Liver (tissue), 9 donors: Measurements from ENCODE around the gene FHOD1. TPM values are rescaled to one million over a fixed set of nuclear protein-coding genes. Genes with fewer than 3 reads are reported as not detected.

ENCODE experiments used
- DNase-seq: peaks from one replicate; pipeline ENCODE4 v3.0.0-alpha.2; 2017; ENCODE audit warnings: low spot score
- H3K27ac ChIP-seq, 2 donors: one replicate each; pipeline ENCODE4 v1.7.0; 2013; ENCODE audit warnings: inconsistent platforms in 2 of 2, low read length in 2 of 2, control low read depth in 1 of 2, low read depth in 1 of 2, mild to moderate bottlenecking in 1 of 2
- H3K27me3 ChIP-seq, 4 donors: one replicate each; pipeline versions ENCODE4 v1.6.1 to v1.7.0; 2013; ENCODE audit warnings: low read length in 3 of 4, inconsistent platforms in 1 of 4, mild to moderate bottlenecking in 1 of 4, moderate library complexity in 1 of 4; ENCODE audit not compliant: control insufficient read depth in 4 of 4, insufficient read depth in 4 of 4
- H3K36me3 ChIP-seq, 4 donors: one replicate each; pipeline versions ENCODE4 v1.6.1 to v1.7.0; 2013; ENCODE audit warnings: low read length in 3 of 4, mild to moderate bottlenecking in 3 of 4, low read depth in 1 of 4, moderate library complexity in 1 of 4; ENCODE audit not compliant: control insufficient read depth in 4 of 4, insufficient read depth in 3 of 4
- H3K4me1 ChIP-seq, 4 donors: one replicate each; pipeline versions ENCODE4 v1.6.1 to v1.7.0; 2013; ENCODE audit warnings: low read length in 3 of 4, mild to moderate bottlenecking in 3 of 4, moderate library complexity in 1 of 4; ENCODE audit not compliant: control insufficient read depth in 4 of 4, insufficient read depth in 4 of 4
- H3K4me3 ChIP-seq, 3 donors: one replicate each; pipeline versions ENCODE4 v1.6.1 to v1.7.0; 2013; ENCODE audit warnings: low read length in 3 of 3, control low read depth in 1 of 3, low read depth in 1 of 3, mild to moderate bottlenecking in 1 of 3
- H3K9ac ChIP-seq, 2 donors: one replicate each; pipeline ENCODE4 v1.7.0; 2013; ENCODE audit warnings: low read length in 2 of 2, mild to moderate bottlenecking in 2 of 2, moderate library complexity in 2 of 2, control low read depth in 1 of 2, low read depth in 1 of 2
- H3K9me3 ChIP-seq, 4 donors: one replicate each; pipeline versions ENCODE4 v1.6.1 to v1.7.0; 2013; ENCODE audit warnings: low read length in 3 of 4; ENCODE audit not compliant: control insufficient read depth in 4 of 4
- EGR1 ChIP-seq, 2 donors: IDR thresholded peaks; 2 replicates each; pipeline ENCODE4 v1.6.1; 2016 to 2018; ENCODE audit warnings: antibody characterized with exemption in 2 of 2, low read depth in 2 of 2
- FOXA1 ChIP-seq: IDR thresholded peaks from 2 replicates; pipeline ENCODE4 v1.6.1; 2016; ENCODE audit warnings: antibody characterized with exemption
- FOXA2 ChIP-seq: IDR thresholded peaks from 2 replicates; pipeline ENCODE4 v1.6.1; 2016; ENCODE audit warnings: antibody characterized with exemption
- GABPA ChIP-seq, 2 donors: IDR thresholded peaks in 1 of 2; conservative IDR thresholded peaks in 1 of 2; 2 replicates each; pipeline ENCODE4 v1.6.1; 2016; ENCODE audit warnings: antibody characterized with exemption in 2 of 2, mild to moderate bottlenecking in 1 of 2, moderate library complexity in 1 of 2
- HNF4A ChIP-seq, 2 donors: conservative IDR thresholded peaks; 2 replicates each; pipeline ENCODE4 v1.6.1; 2016; ENCODE audit warnings: antibody characterized with exemption in 2 of 2, mild to moderate bottlenecking in 2 of 2
- HNF4G ChIP-seq: IDR thresholded peaks from 2 replicates; pipeline ENCODE4 v1.6.1; 2016; ENCODE audit warnings: antibody characterized with exemption
- JUND ChIP-seq, 2 donors: IDR thresholded peaks; 2 replicates each; pipeline ENCODE4 v1.6.1; 2016; ENCODE audit warnings: antibody characterized with exemption in 2 of 2
- NR2F2 ChIP-seq: IDR thresholded peaks from 2 replicates; pipeline ENCODE4 v1.6.1; 2016; ENCODE audit warnings: antibody characterized with exemption
- RAD21 ChIP-seq, 2 donors: IDR thresholded peaks; 2 replicates each; pipeline ENCODE4 v1.6.1; 2016; ENCODE audit warnings: antibody characterized with exemption in 2 of 2, mild to moderate bottlenecking in 2 of 2
- RXRA ChIP-seq, 2 donors: IDR thresholded peaks; 2 replicates each; pipeline ENCODE4 v1.6.1; 2017 to 2018; ENCODE audit warnings: antibody characterized with exemption in 2 of 2, mild to moderate bottlenecking in 1 of 2
- SP1 ChIP-seq: IDR thresholded peaks from 2 replicates; pipeline ENCODE4 v1.6.1; 2018; ENCODE audit warnings: antibody characterized with exemption, mild to moderate bottlenecking
- TAF1 ChIP-seq: conservative IDR thresholded peaks from 2 replicates; pipeline ENCODE4 v1.6.1; 2016; ENCODE audit warnings: antibody characterized with exemption, mild to moderate bottlenecking
- YY1 ChIP-seq: IDR thresholded peaks from 2 replicates; pipeline ENCODE4 v1.6.1; 2016; ENCODE audit warnings: antibody characterized with exemption, mild to moderate bottlenecking
- WGBS: extraction: QIAGEN DNeasy Blood & Tissue Kit; methylation state at CpG from one replicate; pipeline ENCODE4 v1.1.7; 2013; 5-methylcytosine and 5-hydroxymethylcytosine counted together
- polyA plus RNA-seq, 2 donors: library from polyadenylated mRNA; stranded (reverse) in 1 of 2; unstranded in 1 of 2; fragments of 200-250 nt in 1 of 2; fragments of >200 nt in 1 of 2; fragmentation: Nextera tagmentation in 1 of 2; extraction: Ambion mirVana in 1 of 2; gene quantifications; one replicate each; pipeline versions ENCODE4 v1.2.1 to v1.2.3, GENCODE V29; 2013 to 2015
- total RNA-seq, 2 donors: library from RNA; depleted of rRNA; stranded (reverse); fragments of >200 nt; gene quantifications; one replicate each; pipeline ENCODE4 v1.2.3, GENCODE V29; 2014
- TF ChIP-seq, protein P1 (sequence below): IDR thresholded peaks from 2 replicates; pipeline ENCODE4 v1.6.1; 2016; ENCODE audit warnings: antibody characterized with exemption
- TF ChIP-seq, protein P2 (sequence below): fragments of 150-350 bp; IDR thresholded peaks from 2 replicates; pipeline ENCODE4 v1.5.1; 2017; ENCODE audit warnings: improper control_type of control experiment, low read depth, low read length; ENCODE audit not compliant: missing input control
- TF ChIP-seq, protein P3 (sequence below): IDR thresholded peaks from 2 replicates; pipeline ENCODE4 v1.6.1; 2016; ENCODE audit warnings: antibody characterized with exemption, mild to moderate bottlenecking
- TF ChIP-seq, protein P4 (sequence below): IDR thresholded peaks from 2 replicates; pipeline ENCODE4 v1.6.1; 2016; ENCODE audit warnings: antibody characterized with exemption
- donor health status: healthy.
- donor health status: healthy.
- donor health status: healthy.
- donor health status: healthy.
- donor health status: healthy.

The FHOD1 gene
- total and polyA plus RNA-seq, 4 donors: 2.2 to 6.4 (median 4.1) TPM

DNA sequence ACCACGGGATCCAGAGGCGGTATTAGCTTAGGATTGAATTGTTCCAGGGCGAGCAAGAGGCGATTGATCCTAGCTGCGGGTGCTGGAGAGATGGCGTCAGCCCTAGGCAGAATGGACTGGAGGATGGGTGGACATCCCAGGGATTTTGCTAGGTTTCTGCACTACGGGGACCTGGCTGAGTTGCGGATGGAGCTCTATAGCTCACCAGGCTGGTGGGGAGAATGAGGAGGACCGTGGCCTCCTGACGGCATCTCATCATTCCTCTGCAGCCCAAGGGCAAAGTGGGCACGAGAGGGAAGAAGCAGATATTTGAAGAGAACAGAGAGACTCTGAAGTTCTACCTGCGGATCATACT is 19.7 kb downstream of the FHOD1 start (continued):
- TF ChIP-seq, protein P1, sequence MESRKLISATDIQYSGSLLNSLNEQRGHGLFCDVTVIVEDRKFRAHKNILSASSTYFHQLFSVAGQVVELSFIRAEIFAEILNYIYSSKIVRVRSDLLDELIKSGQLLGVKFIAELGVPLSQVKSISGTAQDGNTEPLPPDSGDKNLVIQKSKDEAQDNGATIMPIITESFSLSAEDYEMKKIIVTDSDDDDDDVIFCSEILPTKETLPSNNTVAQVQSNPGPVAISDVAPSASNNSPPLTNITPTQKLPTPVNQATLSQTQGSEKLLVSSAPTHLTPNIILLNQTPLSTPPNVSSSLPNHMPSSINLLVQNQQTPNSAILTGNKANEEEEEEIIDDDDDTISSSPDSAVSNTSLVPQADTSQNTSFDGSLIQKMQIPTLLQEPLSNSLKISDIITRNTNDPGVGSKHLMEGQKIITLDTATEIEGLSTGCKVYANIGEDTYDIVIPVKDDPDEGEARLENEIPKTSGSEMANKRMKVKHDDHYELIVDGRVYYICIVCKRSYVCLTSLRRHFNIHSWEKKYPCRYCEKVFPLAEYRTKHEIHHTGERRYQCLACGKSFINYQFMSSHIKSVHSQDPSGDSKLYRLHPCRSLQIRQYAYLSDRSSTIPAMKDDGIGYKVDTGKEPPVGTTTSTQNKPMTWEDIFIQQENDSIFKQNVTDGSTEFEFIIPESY: no peak

DNA sequence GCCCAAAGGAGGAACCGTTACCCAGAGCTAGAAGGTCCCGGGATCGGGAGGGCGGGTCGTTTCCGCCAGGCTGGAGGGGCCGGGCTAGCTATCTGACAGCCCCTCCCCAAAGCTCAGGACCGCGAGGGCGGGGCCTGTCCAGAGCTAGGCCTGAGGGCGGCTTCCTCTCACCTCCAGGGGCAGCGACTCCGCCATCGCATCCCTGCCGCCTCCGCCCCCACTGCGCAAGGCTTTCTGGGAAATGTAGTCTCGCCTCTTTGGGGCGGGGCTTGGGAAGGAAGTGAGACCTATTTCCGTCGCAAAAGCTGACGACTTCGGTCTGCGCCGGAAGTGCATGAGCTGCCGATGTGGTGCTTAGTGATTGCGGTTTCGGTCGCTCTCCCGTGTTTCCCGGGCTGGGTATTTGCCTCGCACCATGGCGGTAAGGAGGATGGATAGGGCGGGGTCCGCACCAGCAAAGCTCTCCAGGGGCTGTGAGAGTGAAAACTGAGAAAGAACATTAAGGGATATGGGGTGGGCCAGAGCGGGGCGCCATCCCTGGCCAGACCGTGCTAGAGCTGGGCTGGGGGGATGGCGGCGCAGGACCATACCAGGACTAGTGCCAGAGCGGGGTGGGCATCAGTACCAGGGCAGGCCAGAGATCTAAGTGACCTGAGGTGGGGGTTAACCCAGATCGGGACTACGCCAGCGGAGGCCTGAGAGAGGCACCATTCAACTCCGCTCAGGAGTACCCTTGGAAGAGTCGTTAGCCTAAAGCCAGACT is 20.3 kb downstream of the FHOD1 start, which contains the start of gene TMEM208:
TMEM208 (plus strand) TSS at position 327 of the 763 bp plus-strand sequence; CDS start at position 416, 89 bp downstream.
- TF ChIP-seq FOXA2 (no peak), YY1 (peak; percentile 95), JUND (IDR thresholded peaks at IDR 0.05) (peak in 1 of 2 donors; percentile 23), RAD21 (IDR thresholded peaks at IDR 0.05) (no peak), EGR1 (IDR thresholded peaks at IDR 0.05; ENCODE audit: low read depth in 2 of 2) (peak; percentile 93 to 97), SP1 (peak; percentile 92), GABPA (IDR thresholded peaks at IDR 0.05 in 1 of 2, conservative IDR thresholded peaks at IDR 0.05 in 1 of 2) (peak; percentile 100), NR2F2 (peak; percentile 55), RXRA (IDR thresholded peaks at IDR 0.05) (peak; percentile 30 to 48), HNF4G (no peak), HNF4A (conservative IDR thresholded peaks at IDR 0.05) (peak in 1 of 2 donors; percentile 32), FOXA1 (peak; percentile 85), TAF1 (no peak)
- TF ChIP-seq, protein P2, sequence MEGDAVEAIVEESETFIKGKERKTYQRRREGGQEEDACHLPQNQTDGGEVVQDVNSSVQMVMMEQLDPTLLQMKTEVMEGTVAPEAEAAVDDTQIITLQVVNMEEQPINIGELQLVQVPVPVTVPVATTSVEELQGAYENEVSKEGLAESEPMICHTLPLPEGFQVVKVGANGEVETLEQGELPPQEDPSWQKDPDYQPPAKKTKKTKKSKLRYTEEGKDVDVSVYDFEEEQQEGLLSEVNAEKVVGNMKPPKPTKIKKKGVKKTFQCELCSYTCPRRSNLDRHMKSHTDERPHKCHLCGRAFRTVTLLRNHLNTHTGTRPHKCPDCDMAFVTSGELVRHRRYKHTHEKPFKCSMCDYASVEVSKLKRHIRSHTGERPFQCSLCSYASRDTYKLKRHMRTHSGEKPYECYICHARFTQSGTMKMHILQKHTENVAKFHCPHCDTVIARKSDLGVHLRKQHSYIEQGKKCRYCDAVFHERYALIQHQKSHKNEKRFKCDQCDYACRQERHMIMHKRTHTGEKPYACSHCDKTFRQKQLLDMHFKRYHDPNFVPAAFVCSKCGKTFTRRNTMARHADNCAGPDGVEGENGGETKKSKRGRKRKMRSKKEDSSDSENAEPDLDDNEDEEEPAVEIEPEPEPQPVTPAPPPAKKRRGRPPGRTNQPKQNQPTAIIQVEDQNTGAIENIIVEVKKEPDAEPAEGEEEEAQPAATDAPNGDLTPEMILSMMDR: peak; percentile 13
- TF ChIP-seq, protein P3, sequence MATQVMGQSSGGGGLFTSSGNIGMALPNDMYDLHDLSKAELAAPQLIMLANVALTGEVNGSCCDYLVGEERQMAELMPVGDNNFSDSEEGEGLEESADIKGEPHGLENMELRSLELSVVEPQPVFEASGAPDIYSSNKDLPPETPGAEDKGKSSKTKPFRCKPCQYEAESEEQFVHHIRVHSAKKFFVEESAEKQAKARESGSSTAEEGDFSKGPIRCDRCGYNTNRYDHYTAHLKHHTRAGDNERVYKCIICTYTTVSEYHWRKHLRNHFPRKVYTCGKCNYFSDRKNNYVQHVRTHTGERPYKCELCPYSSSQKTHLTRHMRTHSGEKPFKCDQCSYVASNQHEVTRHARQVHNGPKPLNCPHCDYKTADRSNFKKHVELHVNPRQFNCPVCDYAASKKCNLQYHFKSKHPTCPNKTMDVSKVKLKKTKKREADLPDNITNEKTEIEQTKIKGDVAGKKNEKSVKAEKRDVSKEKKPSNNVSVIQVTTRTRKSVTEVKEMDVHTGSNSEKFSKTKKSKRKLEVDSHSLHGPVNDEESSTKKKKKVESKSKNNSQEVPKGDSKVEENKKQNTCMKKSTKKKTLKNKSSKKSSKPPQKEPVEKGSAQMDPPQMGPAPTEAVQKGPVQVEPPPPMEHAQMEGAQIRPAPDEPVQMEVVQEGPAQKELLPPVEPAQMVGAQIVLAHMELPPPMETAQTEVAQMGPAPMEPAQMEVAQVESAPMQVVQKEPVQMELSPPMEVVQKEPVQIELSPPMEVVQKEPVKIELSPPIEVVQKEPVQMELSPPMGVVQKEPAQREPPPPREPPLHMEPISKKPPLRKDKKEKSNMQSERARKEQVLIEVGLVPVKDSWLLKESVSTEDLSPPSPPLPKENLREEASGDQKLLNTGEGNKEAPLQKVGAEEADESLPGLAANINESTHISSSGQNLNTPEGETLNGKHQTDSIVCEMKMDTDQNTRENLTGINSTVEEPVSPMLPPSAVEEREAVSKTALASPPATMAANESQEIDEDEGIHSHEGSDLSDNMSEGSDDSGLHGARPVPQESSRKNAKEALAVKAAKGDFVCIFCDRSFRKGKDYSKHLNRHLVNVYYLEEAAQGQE: peak; percentile 53
- TF ChIP-seq, protein P4, sequence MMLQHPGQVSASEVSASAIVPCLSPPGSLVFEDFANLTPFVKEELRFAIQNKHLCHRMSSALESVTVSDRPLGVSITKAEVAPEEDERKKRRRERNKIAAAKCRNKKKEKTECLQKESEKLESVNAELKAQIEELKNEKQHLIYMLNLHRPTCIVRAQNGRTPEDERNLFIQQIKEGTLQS: no peak
- TF ChIP-seq, protein P1: peak; percentile 90
- peak; percentile 99 for DNase-seq
- no peaks in the 10 kb centered on the region for H3K27me3 ChIP-seq
- H3K4me1 ChIP-seq: peaks cover 2 to 47% (median 30%) of the 10 kb centered on the region in 4 donors
- peak within 1 kb of the TSS; percentile 81 to 98 (median 93) for H3K4me3 ChIP-seq
- peak within 1 kb of the TSS; percentile 49 to 70 for H3K27ac ChIP-seq
- under 1% methylated on average over 46 of the region's 46 CpGs for WGBS
- H3K9me3 ChIP-seq: no peaks in the 10 kb centered on the region
- H3K36me3 ChIP-seq: peaks cover 7 to 19% (median 17%) of the 10 kb centered on the region in 4 donors
- H3K9ac ChIP-seq: peak within 1 kb of the TSS; percentile 84 to 93
